Activated T-cell treated with anti-CD3 and anti-CD28 coated beads for 1 hour (primary cell): ENCODE measurements around the gene CBX4.
A peak's percentile ranks its signal among the peaks of the same experiment; 100 is the strongest.

Experiments used
- DNase-seq: peaks from one replicate; pipeline ENCODE4 v3.0.0-alpha.2; 2020; ENCODE audit warnings: low read depth

Gene CBX4

GRCh38 chr17:79811868-79812352 is 27.3 kb downstream of the CBX4 start:
- no peak for DNase-seq

DNA sequence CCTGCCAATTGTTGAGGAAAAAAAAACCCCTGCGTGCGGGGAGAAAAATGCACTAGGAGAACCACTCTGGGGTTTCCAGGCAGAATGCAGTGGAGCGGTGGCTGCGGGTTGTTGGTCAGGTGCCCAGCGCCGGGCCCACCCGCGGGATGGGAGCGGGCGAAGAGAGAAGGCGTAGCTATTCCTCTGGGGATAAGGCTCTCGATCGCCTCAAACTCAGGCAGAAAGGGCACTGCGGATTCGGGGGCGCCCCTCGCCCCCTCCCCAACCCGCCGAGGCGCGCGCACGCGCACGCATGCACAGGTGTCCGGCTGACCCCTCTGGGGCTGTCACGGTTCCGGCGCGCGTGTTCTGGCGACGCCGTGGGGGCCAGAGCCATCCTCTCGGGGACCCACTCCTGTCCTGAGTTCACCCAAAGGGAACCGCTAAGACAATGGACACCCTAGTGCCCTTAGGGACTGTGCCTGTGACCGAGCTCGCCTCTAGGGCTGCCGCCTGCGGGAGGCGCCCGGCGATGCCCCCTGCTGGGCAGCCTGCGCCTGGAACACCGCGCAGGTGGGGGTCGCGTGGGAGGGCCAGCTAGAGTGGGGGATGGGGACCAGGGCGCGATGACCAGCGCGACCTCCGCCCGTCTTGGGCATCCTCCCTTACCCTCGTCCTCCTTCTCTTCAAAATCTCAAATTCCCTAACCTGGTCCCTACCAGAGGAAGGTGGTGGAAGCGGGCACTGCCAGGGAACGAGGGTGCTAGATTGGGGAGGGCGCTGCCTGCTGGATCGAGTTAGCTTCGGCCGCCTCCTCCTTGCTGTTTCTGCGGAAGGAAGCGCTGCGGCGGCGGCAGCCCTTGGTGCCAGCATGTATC is 28.0 kb downstream of the CBX4 start:
- DNase-seq = no peak

DNA sequence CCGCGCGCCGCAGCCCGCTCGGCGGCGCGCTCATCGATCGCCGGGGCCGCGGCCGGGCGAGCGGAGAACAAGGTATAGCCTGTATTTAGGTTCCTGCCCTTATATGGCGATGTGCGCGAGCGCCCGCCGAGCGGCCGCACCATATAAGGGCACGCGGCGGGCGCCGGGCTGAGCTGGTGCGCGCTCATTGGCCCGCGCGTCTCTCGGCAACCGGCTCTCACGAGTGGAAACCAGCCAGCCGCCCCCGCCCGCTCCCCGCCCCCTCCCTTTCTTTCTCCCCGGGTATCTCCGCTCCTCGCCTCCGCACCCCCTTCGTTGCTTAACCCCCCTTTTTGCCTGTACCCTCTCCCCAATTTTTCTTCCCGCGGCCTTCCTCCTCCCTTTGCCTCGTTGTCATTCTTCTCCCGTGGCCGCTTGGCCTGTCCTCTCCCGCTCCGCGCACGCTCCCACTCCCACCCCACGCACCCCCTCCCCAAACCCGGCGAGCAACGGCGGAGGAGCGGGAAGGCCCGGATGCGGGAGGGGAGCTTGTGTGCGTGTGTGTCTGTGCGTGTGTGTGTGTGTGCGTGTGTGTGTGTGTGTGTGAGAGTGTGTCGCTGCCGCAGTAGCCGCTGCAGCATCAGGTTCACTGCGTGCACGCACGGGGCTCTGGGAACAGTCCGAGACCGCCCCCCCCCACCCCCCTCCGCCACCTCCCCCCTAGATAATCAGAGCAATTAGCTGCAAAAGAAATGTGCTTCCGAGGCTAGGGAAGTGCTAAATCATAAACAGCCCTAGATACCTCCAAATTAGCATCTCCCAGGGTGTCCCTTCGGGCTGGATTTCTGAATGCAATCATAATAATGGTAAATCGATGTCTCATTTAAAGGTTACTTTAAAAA is 28.9 kb downstream of the CBX4 start:
- DNase-seq = peak; percentile 73

- no peak for DNase-seq
Measured at GRCh38 chr17:79809530-79810129, 29.6 kb downstream of the CBX4 start.

DNA sequence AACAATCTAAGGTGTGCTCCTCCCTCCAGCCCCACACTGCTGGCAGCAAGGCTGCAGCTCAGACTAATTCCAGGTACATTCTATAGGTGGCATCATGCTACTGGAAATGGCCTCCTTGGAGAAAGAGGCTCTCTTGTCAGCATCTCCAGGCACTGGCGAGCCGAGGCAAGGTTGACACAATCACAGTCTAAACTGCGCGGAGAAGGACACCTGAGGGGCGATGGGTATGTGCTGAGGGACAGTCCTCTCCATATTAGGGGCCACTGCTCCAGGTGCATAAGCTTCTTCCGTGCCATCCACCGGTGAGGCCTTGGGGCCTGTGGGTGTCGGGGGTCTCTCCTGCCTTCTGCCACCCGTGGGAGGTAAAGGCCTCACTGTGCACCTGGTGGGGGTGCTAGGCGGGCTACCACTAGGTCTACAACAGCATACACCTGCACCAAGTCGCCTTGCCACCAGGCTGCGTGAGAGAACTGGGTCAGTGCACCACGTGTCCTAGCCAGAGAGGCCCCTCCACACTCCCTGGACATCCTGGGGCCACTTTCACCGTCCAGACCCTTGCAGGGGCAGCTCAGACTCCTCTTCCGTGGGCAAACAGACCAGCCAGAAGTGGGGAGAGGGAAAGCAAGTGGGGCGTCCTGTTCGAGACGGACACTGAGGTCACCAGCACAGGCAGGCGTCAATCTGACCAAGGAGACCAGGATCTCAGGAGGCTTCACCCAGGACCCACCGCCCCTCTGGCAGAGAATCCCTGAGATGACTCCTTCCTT is 30.3 kb downstream of the CBX4 start:
- no peak for DNase-seq

GRCh38 chr17:79806863-79807720 is 32.1 kb downstream of the CBX4 start:
- no peak for DNase-seq

- no peak for DNase-seq
Measured at GRCh38 chr17:79806446-79806760, 32.8 kb downstream of the CBX4 start.

GRCh38 chr17:79804856-79805696 is 34.2 kb downstream of the CBX4 start:
- no peak for DNase-seq

GRCh38 chr17:79803997-79804855 is 35.0 kb downstream of the CBX4 start:
- DNase-seq = no peak

DNA sequence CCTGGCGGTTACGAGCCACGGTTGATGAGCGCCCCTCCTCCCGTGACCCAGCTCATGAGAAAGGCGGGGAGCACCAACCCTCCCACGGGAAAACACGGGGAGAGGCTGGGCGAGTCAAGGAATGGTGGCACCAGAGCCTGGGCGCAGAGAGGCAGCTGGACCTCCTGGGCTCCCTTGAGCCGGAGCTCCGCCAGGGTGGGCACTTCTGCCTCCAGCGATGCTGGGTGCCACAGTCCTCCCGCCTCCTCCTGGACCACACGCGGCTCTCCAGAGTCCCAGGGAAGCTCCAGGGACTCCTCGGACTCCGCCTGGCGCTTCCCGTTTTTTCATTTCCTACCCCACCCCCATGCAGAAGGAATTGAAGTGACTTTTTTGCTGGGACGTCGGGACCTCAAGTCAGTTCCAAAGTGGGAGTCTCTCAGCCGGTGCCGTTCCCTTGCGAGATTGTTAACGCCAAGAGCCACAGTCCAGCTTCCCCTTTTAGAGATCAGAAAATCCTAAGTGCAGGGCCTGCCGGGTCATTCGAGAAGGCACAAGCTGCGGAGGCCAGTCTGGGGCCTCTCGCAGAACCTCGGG is 35.7 kb downstream of the CBX4 start:
- no peak for DNase-seq

- no peak for DNase-seq
Measured at GRCh38 chr17:79802736-79803420, 36.4 kb downstream of the CBX4 start.

DNA sequence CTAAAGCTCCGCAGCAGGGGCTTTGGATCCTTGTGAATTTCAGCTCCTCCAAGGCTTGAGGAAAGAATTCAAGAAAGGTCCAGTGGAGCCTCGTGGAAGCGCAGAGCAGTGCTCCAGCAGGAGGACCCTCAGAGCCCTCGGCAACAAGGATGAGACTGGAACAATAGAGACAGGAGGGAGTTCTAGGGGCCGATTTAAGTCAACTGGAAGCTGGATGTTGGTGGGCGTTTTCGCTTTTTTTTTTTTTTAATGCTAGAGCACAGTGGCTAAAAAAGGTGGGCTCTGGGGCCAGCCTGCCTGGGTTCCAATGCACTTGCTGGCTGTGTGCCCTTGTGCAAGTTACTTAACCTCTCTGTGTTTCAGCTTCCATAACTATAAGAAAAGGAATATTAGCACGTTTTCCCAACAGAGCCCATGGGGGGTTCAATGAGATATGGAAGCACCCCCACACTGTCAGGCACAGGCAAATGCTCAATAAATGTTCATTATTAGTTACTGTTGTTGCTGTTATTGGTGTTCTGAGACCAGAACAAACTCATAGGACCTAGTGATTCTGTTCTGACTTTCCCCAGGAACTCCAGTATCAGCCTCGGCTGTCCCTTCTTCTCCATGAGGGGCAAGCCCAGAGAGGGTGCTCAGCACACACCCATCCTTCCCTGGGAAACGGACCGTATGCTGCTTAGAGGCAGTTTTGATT is 37.1 kb downstream of the CBX4 start:
- DNase-seq = no peak

DNA sequence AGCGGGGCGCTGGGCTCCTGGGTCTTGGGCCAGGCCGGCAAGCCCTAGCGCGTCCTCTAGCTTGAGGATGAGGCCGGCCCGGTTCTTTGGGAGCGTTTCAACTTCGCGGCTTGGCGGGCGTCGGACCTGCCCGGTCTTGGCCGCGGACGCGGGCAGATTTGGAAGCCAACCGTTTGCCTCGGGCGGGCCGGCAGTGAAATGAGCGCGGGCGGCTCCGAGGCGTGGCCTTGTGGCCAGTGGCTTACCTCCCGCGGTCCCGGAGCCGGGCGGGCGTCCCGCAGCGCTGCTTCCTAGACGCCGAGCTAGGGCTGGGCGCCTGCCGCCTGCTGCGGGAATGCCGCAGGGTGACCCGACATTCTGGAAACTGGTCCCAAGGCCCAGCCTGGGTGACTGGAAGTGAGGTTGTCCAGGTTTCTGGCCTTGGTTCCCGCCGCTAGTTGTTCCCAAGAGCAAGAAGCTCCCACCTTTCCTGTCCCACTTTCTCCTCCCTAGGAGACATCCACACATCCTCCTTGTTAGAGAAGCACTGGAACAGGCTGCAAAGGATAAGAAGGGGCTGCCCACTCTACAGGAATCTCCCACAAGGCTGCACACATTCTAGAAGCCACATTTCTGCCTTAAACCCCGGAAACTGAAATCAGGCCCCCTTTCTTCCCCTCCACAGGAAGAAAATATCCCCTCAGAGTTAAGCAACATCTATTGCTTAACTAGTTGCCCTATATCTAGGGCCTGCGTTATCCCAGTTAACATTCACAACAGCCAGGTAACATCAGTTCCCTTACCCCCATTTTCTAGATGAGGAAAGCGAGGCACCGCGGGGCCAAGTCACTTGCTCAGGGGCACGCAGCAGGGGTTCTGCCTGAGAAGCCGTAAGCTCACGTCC is 37.8 kb downstream of the CBX4 start:
- DNase-seq = no peak

DNA sequence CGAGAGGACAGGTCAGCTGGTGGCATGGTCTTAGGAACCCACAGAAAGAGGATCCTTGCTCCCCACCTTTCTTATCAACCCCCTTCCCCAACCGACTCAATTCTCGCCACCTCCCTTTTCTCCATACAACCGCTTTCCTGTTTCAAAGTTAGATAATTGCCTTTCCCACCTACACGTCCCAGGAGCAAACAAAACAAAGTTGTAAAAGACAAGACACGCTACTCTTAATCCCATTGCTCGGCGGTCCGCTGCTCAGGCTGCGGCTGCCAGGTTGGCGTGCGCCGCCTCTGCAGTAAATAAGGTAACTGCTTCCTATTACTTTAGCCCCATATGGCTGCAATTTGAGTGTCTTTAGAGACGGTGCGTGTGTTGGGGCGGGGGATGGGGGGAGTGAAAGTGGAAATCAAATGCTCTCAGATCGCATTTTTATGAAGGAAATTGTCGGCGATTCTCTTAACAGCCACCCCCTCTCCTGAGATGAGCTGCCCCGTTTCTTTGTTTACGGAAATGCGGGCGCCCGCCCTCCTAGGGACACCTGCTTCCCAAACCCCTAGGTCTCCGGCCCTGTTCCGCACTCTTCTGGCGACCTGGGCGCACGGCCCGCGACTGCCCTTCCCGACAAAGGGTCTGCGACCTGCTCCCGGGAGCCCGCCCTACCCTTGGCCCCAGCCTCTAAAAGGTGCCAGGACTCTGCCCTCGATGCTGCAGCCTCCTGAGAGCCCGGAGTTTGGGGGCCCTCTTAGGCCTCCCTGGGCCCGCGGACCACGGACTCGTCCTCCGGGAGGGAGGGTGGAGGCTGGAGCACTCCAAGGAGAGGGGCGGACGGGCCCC is 38.7 kb downstream of the CBX4 start:
- DNase-seq = no peak

GRCh38 chr17:79799538-79800324 is 39.5 kb downstream of the CBX4 start:
- no peak for DNase-seq
